H1 (cell line): Measurements from ENCODE around the gene PARD3. TPM values are rescaled to one million over a fixed set of nuclear protein-coding genes. Genes with fewer than 3 reads are reported as not detected.

Experiments used
- CTCF ChIA-PET: fragments of 300-600 bp; sonication (Branson Sonifier 250); formaldehyde crosslinking; loops from one replicate; lab custom pipeline; 2021; ENCODE audit not compliant: partially characterized antibody; lab: Charles Lee
- POLR2A ChIA-PET: fragments of 300-600 bp; sonication (Branson Sonifier 250); formaldehyde crosslinking; loops from one replicate; lab custom pipeline; 2021; ENCODE audit warnings: inconsistent platforms; ENCODE audit not compliant: partially characterized antibody; lab: Charles Lee
- DNase-seq, 2 experiments: peaks; one replicate each; pipeline versions ENCODE4 v3.0.0 to v3.0.0-alpha.2; 2010 to 2022; ENCODE audit warnings: low spot score in 2 of 2, low read depth in 1 of 2, mixed read lengths in 1 of 2
- FAIRE-seq: peaks from 2 replicates; lab custom pipeline; 2011; peaks lifted over from hg19 to GRCh38; lab: Jason Lieb, UNC
- H2AFZ ChIP-seq: 2 replicates; pipeline ENCODE4 v1.8.1; 2012; ENCODE audit warnings: low read length, inconsistent platforms
- H2AK5ac ChIP-seq: 2 replicates; pipeline ENCODE4 v1.6.1; 2013; ENCODE audit warnings: low read depth, low read length
- H2BK120ac ChIP-seq: replicated peaks from 2 replicates; pipeline ENCODE3; 2013; ENCODE audit warnings: low read depth, low read length, inconsistent platforms
- H2BK12ac ChIP-seq: 2 replicates; pipeline ENCODE4 v1.6.1; 2013; ENCODE audit warnings: low read depth, low read length
- H2BK15ac ChIP-seq: 2 replicates; pipeline ENCODE4 v1.6.1; 2013; ENCODE audit warnings: low read length
- H2BK20ac ChIP-seq: 2 replicates; pipeline ENCODE4 v1.6.1; 2013; ENCODE audit warnings: low read length
- H2BK5ac ChIP-seq: 2 replicates; pipeline ENCODE4 v1.6.1; 2013; ENCODE audit warnings: low read depth, low read length
- H3K14ac ChIP-seq: 2 replicates; pipeline ENCODE4 v1.6.1; 2013; ENCODE audit warnings: inconsistent platforms; ENCODE audit not compliant: insufficient read length
- H3K18ac ChIP-seq: 2 replicates; pipeline ENCODE4 v1.6.1; 2013; ENCODE audit warnings: low read length; ENCODE audit errors: extremely low read depth
- H3K23ac ChIP-seq: 2 replicates; pipeline ENCODE4 v1.6.1; 2013; ENCODE audit warnings: inconsistent platforms; ENCODE audit not compliant: insufficient read length
- H3K23me2 ChIP-seq: 2 replicates; pipeline ENCODE4 v1.6.1; 2013; ENCODE audit warnings: low read depth, low read length
- H3K27ac ChIP-seq: 2 replicates; pipeline ENCODE4 v1.6.1; 2011; ENCODE audit warnings: low read depth, low read length, inconsistent platforms
- H3K27me3 ChIP-seq, 4 experiments: replicated peaks in 1 of 4; 1 replicate in 1 of 4; 2 replicates in 3 of 4; pipeline versions ENCODE4 v1.6.1 to v1.8.1; 2011 to 2013; ENCODE audit warnings: low read length in 3 of 4, mild to moderate bottlenecking in 3 of 4, inconsistent platforms in 2 of 4, mixed read lengths in 2 of 4, moderate library complexity in 1 of 4; ENCODE audit not compliant: control insufficient read depth in 3 of 4, insufficient read depth in 3 of 4; ENCODE audit errors: extremely low read depth in 1 of 4
- H3K36me3 ChIP-seq, 4 experiments: 2 replicates each; pipeline versions ENCODE4 v1.6.1 to v1.8.1; 2011 to 2013; ENCODE audit warnings: mild to moderate bottlenecking in 4 of 4, low read length in 3 of 4, moderate library complexity in 2 of 4, control low read depth in 1 of 4, inconsistent platforms in 1 of 4; ENCODE audit not compliant: insufficient read depth in 4 of 4, control insufficient read depth in 2 of 4
- H3K4ac ChIP-seq: replicated peaks from 2 replicates; pipeline ENCODE3; 2013; ENCODE audit warnings: low read length, low read depth, mixed read lengths, inconsistent platforms; ENCODE audit not compliant: insufficient read length
- H3K4me1 ChIP-seq, 4 experiments: replicated peaks in 1 of 4; 1 replicate in 1 of 4; 2 replicates in 3 of 4; pipeline versions ENCODE4 v1.6.1 to v1.8.1; 2011 to 2013; ENCODE audit warnings: low read length in 3 of 4, inconsistent platforms in 2 of 4, mixed read lengths in 1 of 4; ENCODE audit not compliant: insufficient read depth in 4 of 4, control insufficient read depth in 3 of 4
- H3K4me2 ChIP-seq, 2 experiments: 2 replicates each; pipeline versions ENCODE4 v1.6.1 to v1.8.1; 2011 to 2013; ENCODE audit warnings: low read depth in 2 of 2, low read length in 2 of 2, control low read depth in 1 of 2, inconsistent platforms in 1 of 2, mild to moderate bottlenecking in 1 of 2; ENCODE audit not compliant: insufficient read depth in 1 of 2
- H3K4me3 ChIP-seq, 4 experiments: fragments of 200-600, 300-600 bp in 1 of 4; sonication (generic), shearing (Covaris generic), sonication (Bioruptor Twin) in 1 of 4; 2 replicates each; pipeline versions ENCODE4 v1.5.1 to v1.8.1; 2011 to 2016; ENCODE audit warnings: low read length in 4 of 4, low read depth in 3 of 4, control low read depth in 2 of 4, inconsistent platforms in 2 of 4, mild to moderate bottlenecking in 2 of 4, mixed read lengths in 1 of 4, moderate library complexity in 1 of 4; ENCODE audit not compliant: insufficient read depth in 2 of 4; ENCODE audit errors: extremely low read depth in 1 of 4
- H3K56ac ChIP-seq: replicated peaks from 2 replicates; pipeline ENCODE3; 2013; ENCODE audit warnings: low read depth, mild to moderate bottlenecking, mixed read lengths, low read length, inconsistent platforms; ENCODE audit not compliant: insufficient read length
- H3K79me1 ChIP-seq: 2 replicates; pipeline ENCODE4 v1.6.1; 2013; ENCODE audit warnings: low read depth, low read length, control low read depth
- H3K79me2 ChIP-seq, 2 experiments: 2 replicates each; pipeline versions ENCODE4 v1.6.1 to v1.8.1; 2012 to 2013; ENCODE audit warnings: low read length in 2 of 2, mild to moderate bottlenecking in 2 of 2, inconsistent platforms in 1 of 2; ENCODE audit not compliant: insufficient read depth in 2 of 2, control insufficient read depth in 1 of 2
- H3K9ac ChIP-seq, 4 experiments: replicated peaks in 1 of 4; 1 replicate in 1 of 4; 2 replicates in 3 of 4; pipeline versions ENCODE4 v1.6.1 to v1.8.1; 2011 to 2013; ENCODE audit warnings: low read depth in 3 of 4, low read length in 3 of 4, control low read depth in 2 of 4, mild to moderate bottlenecking in 2 of 4, moderate library complexity in 2 of 4, inconsistent platforms in 1 of 4; ENCODE audit errors: extremely low read depth in 1 of 4
- H3K9me3 ChIP-seq, 2 experiments: 2 replicates each; pipeline versions ENCODE4 v1.6.1 to v1.8.1; 2012 to 2013; ENCODE audit warnings: mild to moderate bottlenecking in 2 of 2, moderate library complexity in 2 of 2, control low read depth in 1 of 2, inconsistent platforms in 1 of 2, low read depth in 1 of 2, low read length in 1 of 2, mixed read lengths in 1 of 2; ENCODE audit not compliant: insufficient read depth in 2 of 2
- H4K20me1 ChIP-seq, 2 experiments: replicated peaks in 1 of 2; 2 replicates each; pipeline versions ENCODE3 to v1.8.1; 2011 to 2013; ENCODE audit warnings: inconsistent platforms in 2 of 2, low read length in 2 of 2, mild to moderate bottlenecking in 1 of 2; ENCODE audit not compliant: insufficient read depth in 2 of 2, control insufficient read depth in 1 of 2
- H4K5ac ChIP-seq: 2 replicates; pipeline ENCODE4 v1.6.1; 2013; ENCODE audit warnings: low read length, low read depth, mixed read lengths, inconsistent platforms; ENCODE audit not compliant: insufficient read length
- H4K8ac ChIP-seq: 2 replicates; pipeline ENCODE4 v1.8.0; 2013; ENCODE audit warnings: mild to moderate bottlenecking, moderate library complexity, low read length, inconsistent platforms; ENCODE audit not compliant: insufficient read depth; ENCODE audit errors: extremely low read depth
- H4K91ac ChIP-seq: replicated peaks from 2 replicates; pipeline ENCODE3; 2013; ENCODE audit warnings: low read length, mixed read lengths, inconsistent platforms; ENCODE audit not compliant: insufficient read length
- ASH2L ChIP-seq: fragments of 200-600, 300-600 bp; sonication (generic); IDR thresholded peaks from one replicate; pipeline ENCODE4 v1.7.1; 2017; ENCODE audit warnings: low read length
- CEBPB ChIP-seq: IDR thresholded peaks from 2 replicates; pipeline ENCODE4 v1.6.1; 2012; ENCODE audit warnings: low read depth, low read length
- CHD2 ChIP-seq: IDR thresholded peaks from 2 replicates; pipeline ENCODE4 v1.6.1; 2012; ENCODE audit warnings: low read length, improper control_type of control experiment
- CREB1 ChIP-seq: IDR thresholded peaks from 2 replicates; pipeline ENCODE4 v1.6.1; 2012; ENCODE audit warnings: inconsistent platforms
- CTBP2 ChIP-seq: IDR thresholded peaks from 2 replicates; pipeline ENCODE4 v1.7.0; 2011; ENCODE audit warnings: borderline replicate concordance, mild to moderate bottlenecking, moderate library complexity, mixed read lengths, low read length; ENCODE audit not compliant: insufficient read depth, insufficient read length
- EGR1 ChIP-seq: IDR thresholded peaks from 2 replicates; pipeline ENCODE4 v1.6.1; 2011; ENCODE audit warnings: low read depth, low read length, borderline replicate concordance
- GABPA ChIP-seq: IDR thresholded peaks from 2 replicates; pipeline ENCODE4 v1.6.1; 2011; ENCODE audit warnings: mild to moderate bottlenecking, low read length, moderate library complexity, borderline replicate concordance; ENCODE audit not compliant: insufficient read depth
- HDAC6 ChIP-seq: IDR thresholded peaks from one replicate; pipeline ENCODE4 v1.7.1; 2012; ENCODE audit warnings: low read depth, mild to moderate bottlenecking, inconsistent platforms, low read length, moderate library complexity
- JUN ChIP-seq: IDR thresholded peaks from 2 replicates; pipeline ENCODE4 v1.6.1; 2011; ENCODE audit warnings: low read depth, mild to moderate bottlenecking, improper control_type of control experiment, low read length
- POLR2A ChIP-seq, 2 experiments: IDR thresholded peaks; 1 replicate in 1 of 2; 2 replicates in 1 of 2; pipeline ENCODE4 v1.6.1; 2011; ENCODE audit warnings: low read depth in 2 of 2, low read length in 2 of 2, mild to moderate bottlenecking in 2 of 2; ENCODE audit errors: control extremely low read depth in 1 of 2
- SAP30 ChIP-seq: fragments of 300-600 bp; sonication (generic); IDR thresholded peaks from 2 replicates; pipeline ENCODE4 v1.7.1; 2012; ENCODE audit warnings: low read length, moderate library complexity, mild to moderate bottlenecking, inconsistent platforms; ENCODE audit not compliant: insufficient read depth, insufficient replicate concordance
- SP1 ChIP-seq: IDR thresholded peaks from 2 replicates; pipeline ENCODE4 v1.6.1; 2011; ENCODE audit warnings: low read depth, low read length
- WGBS, 2 experiments: shearing (Covaris generic) in 1 of 2; methylation state at CpG; one replicate each; pipeline versions ENCODE4 v1.1.6 to v1.1.7; 2013 to 2015; ENCODE audit warnings: low lambda C conversion rate in 2 of 2, mixed read lengths in 2 of 2, inconsistent platforms in 1 of 2, low coverage in 1 of 2, missing lambda C conversion rate in 1 of 2; ENCODE audit not compliant: insufficient replicate concordance in 2 of 2, insufficient coverage in 1 of 2, insufficient read length in 1 of 2; ENCODE audit errors: extremely low coverage in 1 of 2, missing lambda C conversion rate in 1 of 2; 5-methylcytosine and 5-hydroxymethylcytosine counted together
- polyA plus RNA-seq, 7 experiments: library from polyadenylated mRNA; depleted of rRNA in 3 of 7; stranded (reverse) in 5 of 7; unstranded in 2 of 7; fragments of >200 nt in 5 of 7; fragments of 200-250 nt in 2 of 7; gene quantifications; 1 replicate in 5 of 7; 2 replicates in 1 of 7; 4 replicates in 1 of 7; pipeline versions ENCODE4 v1.2.1 to v1.2.3, GENCODE V29; 2011 to 2013; ENCODE audit warnings: missing spikeins in 2 of 7, mixed read lengths in 2 of 7
- total RNA-seq: library from RNA; stranded (reverse); fragmentation: NEBNext Ultra II Directional; extraction: Animal tissue kit (Norgen Biotek cat#: 25700); gene quantifications from 2 replicates; pipeline ENCODE4 v1.2.1, GENCODE V29; 2021
- TF ChIP-seq, protein P1 (sequence below): IDR thresholded peaks from 2 replicates; pipeline ENCODE4 v1.6.1; 2012; ENCODE audit warnings: inconsistent platforms
- TF ChIP-seq, protein P2 (sequence below): IDR thresholded peaks from 2 replicates; pipeline ENCODE4 v1.6.1; 2012; ENCODE audit warnings: low read length, inconsistent platforms

The PARD3 gene
- total and polyA plus RNA-seq, 2 of the 8 experiments (the other 6 are each of a cell fraction or from before 2014, with no cell fraction given): 19.7 to 49.1 TPM

DNA sequence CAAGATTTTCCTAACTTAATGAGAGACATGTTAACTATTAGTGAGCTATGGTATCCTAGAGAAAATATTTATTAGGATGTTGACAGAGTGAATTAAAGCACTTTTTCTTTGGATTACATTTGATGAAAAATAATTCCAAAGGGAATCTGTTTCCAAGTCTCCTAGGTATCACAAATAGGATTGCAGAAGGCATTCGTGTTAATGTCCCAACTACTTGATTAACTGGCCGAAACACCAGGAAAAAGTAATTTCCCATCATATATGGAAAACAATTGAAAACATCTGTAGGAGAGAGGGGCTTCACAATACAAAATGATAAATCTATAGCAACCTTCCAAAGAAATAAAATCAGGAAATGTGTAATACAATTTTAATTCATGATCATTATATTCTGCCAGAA, 406.7 kb downstream of the PARD3 start:
- Histone ChIP-seq H3K79me2 (no peaks in the 10 kb centered on the region), H3K36me3 (no peaks in the 10 kb centered on the region), H3K18ac (no peak overlapping the region), H3K27ac (no peak overlapping the region), H3K4me1 (peaks cover 0 to 8% (median under 1%) of the 10 kb centered on the region in 4 experiments; a peak in 3 of 7 replicates), H2AK5ac (no peak overlapping the region), H3K9ac (no peak overlapping the region), H2AFZ (no peak overlapping the region), H4K20me1 (no peaks in the 10 kb centered on the region), H3K27me3 (no peaks in the 10 kb centered on the region), H4K5ac (no peak overlapping the region), H3K14ac (no peak overlapping the region), H2BK5ac (no peak overlapping the region), H3K23ac (no peak overlapping the region), H3K4ac (no peak overlapping the region), H3K4me2 (no peak overlapping the region), H3K9me3 (no peaks in the 10 kb centered on the region), H3K56ac (no peak overlapping the region), H4K91ac (no peak overlapping the region), H2BK15ac (no peak overlapping the region), H2BK120ac (no peak overlapping the region), H3K23me2 (no peaks in the 10 kb centered on the region), H2BK12ac (no peak overlapping the region), H3K4me3 (no peak overlapping the region), H2BK20ac (no peak overlapping the region), H3K79me1 (no peaks in the 10 kb centered on the region), H4K8ac (no peak overlapping the region)
- DNase-seq (no peak), FAIRE-seq (no peak)
- POLR2A ChIA-PET: no interaction called here
- 98% methylated on average over 2 of the region's 2 CpGs; no CpG with 5 or more reads in 1 of the 2 experiments for WGBS, 2 experiments
- CTCF ChIA-PET: interaction anchor here (0.6 kb wide), 1 partner anchor 512 kb away, joined by 3 read pairs; no protein-coding TSS in a partner anchor
- TF ChIP-seq POLR2A (IDR thresholded peaks at IDR 0.05; ENCODE audit: control extremely low read depth in 1 of 2, low read depth in 2 of 2, low read length in 2 of 2) (no peak), CTBP2 (no peak), CEBPB (no peak), ASH2L (no peak), HDAC6 (no peak), CHD2 (no peak), SAP30 (no peak), CREB1 (no peak), EGR1 (no peak), JUN (no peak), SP1 (no peak), GABPA (no peak)
- TF ChIP-seq, protein P1, sequence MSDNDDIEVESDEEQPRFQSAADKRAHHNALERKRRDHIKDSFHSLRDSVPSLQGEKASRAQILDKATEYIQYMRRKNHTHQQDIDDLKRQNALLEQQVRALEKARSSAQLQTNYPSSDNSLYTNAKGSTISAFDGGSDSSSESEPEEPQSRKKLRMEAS: no peak
- TF ChIP-seq, protein P2, sequence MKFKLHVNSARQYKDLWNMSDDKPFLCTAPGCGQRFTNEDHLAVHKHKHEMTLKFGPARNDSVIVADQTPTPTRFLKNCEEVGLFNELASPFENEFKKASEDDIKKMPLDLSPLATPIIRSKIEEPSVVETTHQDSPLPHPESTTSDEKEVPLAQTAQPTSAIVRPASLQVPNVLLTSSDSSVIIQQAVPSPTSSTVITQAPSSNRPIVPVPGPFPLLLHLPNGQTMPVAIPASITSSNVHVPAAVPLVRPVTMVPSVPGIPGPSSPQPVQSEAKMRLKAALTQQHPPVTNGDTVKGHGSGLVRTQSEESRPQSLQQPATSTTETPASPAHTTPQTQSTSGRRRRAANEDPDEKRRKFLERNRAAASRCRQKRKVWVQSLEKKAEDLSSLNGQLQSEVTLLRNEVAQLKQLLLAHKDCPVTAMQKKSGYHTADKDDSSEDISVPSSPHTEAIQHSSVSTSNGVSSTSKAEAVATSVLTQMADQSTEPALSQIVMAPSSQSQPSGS: no peak
